Kidney glomerular epithelial cell (primary cell): ENCODE data around the gene TFDP1.
"Not testable (repeated sequence)": the region's sequence is repeated elsewhere in the genome, so short reads cannot be mapped to it uniquely, and the experiment has no call there.

Experiments
- DNase-seq: peaks from one replicate; lab custom pipeline; 2025; lab: John Stamatoyannopoulos, UW

Gene TFDP1

GRCh38 chr13:113551081-113552000, 33.2 kb upstream of the TFDP1 start:
- no peak for DNase-seq

GRCh38 chr13:113552079-113552478, 32.5 kb upstream of the TFDP1 start:
- no peak for DNase-seq

GRCh38 chr13:113552786-113553434, 31.6 kb upstream of the TFDP1 start:
- no peak for DNase-seq

GRCh38 chr13:113553511-113554332, 30.8 kb upstream of the TFDP1 start:
- DNase-seq: no peak

- DNase-seq: no peak
Observed at GRCh38 chr13:113554333-113554700, 30.2 kb upstream of the TFDP1 start.

GRCh38 chr13:113555141-113555540, 29.4 kb upstream of the TFDP1 start:
- no peak for DNase-seq

GRCh38 chr13:113557013-113557412, 27.5 kb upstream of the TFDP1 start:
- no peak for DNase-seq

GRCh38 chr13:113558461-113558860, 26.1 kb upstream of the TFDP1 start:
- DNase-seq: no peak

- no peak for DNase-seq
Observed at GRCh38 chr13:113559061-113559460, 25.5 kb upstream of the TFDP1 start.

GRCh38 chr13:113559901-113560644, 24.5 kb upstream of the TFDP1 start:
- DNase-seq: no peak

- no peak for DNase-seq
Observed at GRCh38 chr13:113560645-113561416, 23.7 kb upstream of the TFDP1 start.

GRCh38 chr13:113561417-113562084, 23.0 kb upstream of the TFDP1 start:
- no peak for DNase-seq

- DNase-seq: peak; percentile 41
Observed at GRCh38 chr13:113562085-113562749, 22.3 kb upstream of the TFDP1 start.

GRCh38 chr13:113562844-113563243, 21.7 kb upstream of the TFDP1 start:
- no peak for DNase-seq

GRCh38 chr13:113563511-113563910, 21.0 kb upstream of the TFDP1 start:
- not testable (repeated sequence) for DNase-seq

- DNase-seq: no peak
Observed at GRCh38 chr13:113564331-113565023, 20.1 kb upstream of the TFDP1 start.

GRCh38 chr13:113565526-113566226, 18.9 kb upstream of the TFDP1 start:
- DNase-seq: no peak

GRCh38 chr13:113566227-113566561, 18.4 kb upstream of the TFDP1 start:
- no peak for DNase-seq

GRCh38 chr13:113567681-113568080, 16.9 kb upstream of the TFDP1 start:
- no peak for DNase-seq
